ENCODE results near the gene FLOT1.
A peak's percentile ranks its signal among the peaks of the same experiment; 100 is the strongest.
"Not testable (repeated sequence)": the region's sequence is repeated elsewhere in the genome, so short reads cannot be mapped to it uniquely, and the experiment has no call there.

The FLOT1 gene

GRCh38 chr6:30744054-30744805 lies 1.7 kb upstream of the FLOT1 start, which contains the start of gene IER3:
Gene IER3 (minus strand): TSS chr6:30744547. CDS start chr6:30744518, 29 bp downstream.
- DNase-seq, result peak; percentile 60

GRCh38 chr6:30743099-30744053 lies 889 bp upstream of the FLOT1 start:
- peak; percentile 7 for DNase-seq

DNA sequence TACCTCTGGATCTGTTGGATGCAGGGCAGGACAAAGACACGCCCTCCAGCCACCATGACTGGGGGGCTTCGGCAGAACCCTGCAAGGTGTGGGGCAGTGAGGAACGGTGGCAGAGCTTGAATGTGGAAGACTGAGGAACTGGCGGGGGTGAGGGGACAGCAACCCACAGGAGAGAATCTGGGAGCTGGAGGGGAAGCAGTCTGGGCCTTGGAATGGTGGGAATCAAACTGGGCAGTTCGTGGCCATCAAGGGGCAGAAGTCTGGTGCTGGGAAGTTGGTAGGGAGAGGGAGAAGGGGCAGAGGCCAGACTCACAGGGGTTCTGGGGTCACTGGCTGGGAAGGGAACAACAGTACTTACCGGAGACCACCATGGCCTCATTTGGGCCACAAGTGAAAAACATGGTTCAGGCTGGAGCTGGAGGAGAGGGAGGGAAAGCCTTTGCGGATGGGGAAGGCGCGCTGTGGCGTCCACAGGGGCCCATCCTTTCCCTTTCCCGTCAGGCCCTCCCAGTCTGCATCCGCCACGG lies 635 bp downstream of the FLOT1 start:
- no peak for DNase-seq

GRCh38 chr6:30741063-30741779 lies 1.3 kb downstream of the FLOT1 start:
- DNase-seq, result no peak

DNA sequence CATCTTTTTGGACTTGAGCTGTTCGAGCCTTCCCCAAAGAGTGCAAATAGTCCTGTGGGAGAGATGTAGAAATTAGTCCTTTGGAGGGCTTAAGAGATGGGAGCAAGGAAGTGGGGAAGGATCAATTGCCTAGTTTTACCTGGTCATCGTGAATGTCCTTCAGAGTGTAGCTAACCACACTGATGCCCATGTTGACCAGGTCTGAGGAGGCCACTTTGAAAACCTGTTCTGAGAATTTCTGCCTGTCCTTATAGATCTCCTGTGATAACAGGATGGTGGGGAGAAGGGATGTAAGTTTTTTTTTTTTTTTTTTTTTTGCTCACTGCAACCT lies 2.0 kb downstream of the FLOT1 start:
- no peak for DNase-seq

GRCh38 chr6:30738532-30738931 lies 4.0 kb downstream of the FLOT1 start:
- no peak for DNase-seq

GRCh38 chr6:30735668-30736314 lies 6.7 kb downstream of the FLOT1 start:
- DNase-seq, result no peak

GRCh38 chr6:30732237-30732943 lies 10.1 kb downstream of the FLOT1 start:
- no peak for DNase-seq

DNA sequence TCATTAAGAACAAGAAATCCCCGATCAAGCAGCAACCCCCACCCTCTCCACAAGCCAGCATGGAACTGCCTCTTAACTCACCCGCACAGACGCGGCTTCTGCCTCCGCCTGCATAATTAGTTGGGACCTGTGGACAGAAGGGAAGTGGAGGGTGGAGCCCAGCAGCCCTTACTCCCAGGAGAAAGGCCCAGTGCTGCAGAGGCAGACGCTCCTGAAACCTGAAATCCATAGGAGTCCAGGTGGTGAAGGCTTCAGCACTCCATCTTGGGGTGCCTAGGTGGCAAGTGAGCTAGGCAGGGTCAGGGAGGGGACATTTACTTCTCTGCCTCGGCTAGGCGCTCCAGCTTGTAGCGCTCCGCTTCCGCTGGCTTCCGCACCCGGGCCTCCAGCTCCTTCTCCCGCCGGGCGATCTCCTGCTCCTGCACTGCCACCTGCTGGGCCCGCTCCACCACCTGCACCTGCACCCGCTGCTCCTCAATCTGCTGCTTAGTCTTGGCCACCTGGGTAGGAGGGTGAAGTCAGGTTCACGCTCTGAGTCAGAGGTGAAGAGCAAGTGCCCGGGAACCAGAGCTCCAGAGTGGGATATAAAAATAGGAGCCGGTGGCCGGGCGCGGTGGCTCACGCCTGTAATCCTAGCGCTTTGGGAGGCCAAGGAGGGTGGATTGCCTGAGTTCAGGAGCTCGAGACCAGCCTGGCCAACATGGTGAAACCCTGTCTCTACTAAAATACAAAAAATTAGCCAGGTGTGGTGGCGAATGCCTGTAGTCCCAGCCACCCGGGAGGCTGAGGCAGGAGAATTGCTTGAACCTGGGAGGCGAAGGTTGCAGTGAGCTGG lies 11.7 kb downstream of the FLOT1 start:
- peak; percentile 65 for DNase-seq

DNA sequence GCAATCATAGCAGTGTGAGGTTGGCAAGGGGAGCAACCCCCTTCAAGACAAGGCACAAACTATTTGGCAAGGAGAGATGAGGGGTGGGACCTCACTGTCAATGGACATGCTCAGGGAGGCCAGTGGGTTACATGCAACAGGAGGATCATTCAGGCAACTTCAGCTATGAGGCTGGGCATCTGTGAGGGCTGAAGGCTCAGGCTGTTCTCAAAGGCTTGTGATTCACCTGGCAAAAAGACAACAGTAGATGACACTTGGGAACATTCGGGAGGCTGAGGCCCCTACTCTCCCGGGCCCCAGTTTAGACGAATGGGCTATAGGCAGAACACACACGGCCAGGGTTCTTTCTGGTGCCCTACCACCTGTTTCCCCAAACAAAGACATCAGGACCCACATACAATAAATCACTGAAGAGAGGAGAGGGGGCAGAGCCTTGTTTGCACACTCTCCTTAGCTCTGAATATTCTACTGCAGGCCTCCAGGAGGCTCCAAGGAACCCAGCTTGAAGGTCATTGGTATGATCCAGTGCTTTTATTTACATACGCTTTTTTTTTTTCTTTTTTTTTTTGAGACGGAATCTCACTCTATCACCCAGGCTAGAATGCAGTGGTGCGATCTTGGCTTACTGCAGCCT lies 14.4 kb downstream of the FLOT1 start:
- DNase-seq, result no peak

GRCh38 chr6:30726506-30727413 lies 15.7 kb downstream of the FLOT1 start:
- DNase-seq, result no peak

GRCh38 chr6:30725713-30726505 lies 16.6 kb downstream of the FLOT1 start:
- DNase-seq, result no peak

GRCh38 chr6:30724906-30725667 lies 17.4 kb downstream of the FLOT1 start:
- DNase-seq, result no peak

- not testable (repeated sequence) for DNase-seq
Measured at GRCh38 chr6:30723843-30724741, 18.4 kb downstream of the FLOT1 start.

- DNase-seq, result not testable (repeated sequence)
Measured at GRCh38 chr6:30723159-30723842, 19.2 kb downstream of the FLOT1 start.

Measured in effector CD8-positive, alpha-beta T cell (primary cell).